Neural progenitor cell (in vitro differentiated cells): Measurements from ENCODE around the gene OLFM1. TPM values are rescaled to one million over a fixed set of nuclear protein-coding genes. Genes with fewer than 3 reads are reported as not detected.

Source experiments
- DNase-seq: peaks from one replicate; pipeline ENCODE4 v3.0.0-alpha.2; 2016; ENCODE audit warnings: low spot score
- H2AFZ ChIP-seq: fragments of 200-600 bp; sonication (generic); replicated peaks from 2 replicates; pipeline ENCODE4 v1.6.1; 2016; ENCODE audit warnings: antibody characterized with exemption
- H3F3A ChIP-seq: fragments of 200-600 bp; sonication (generic); 2 replicates; pipeline ENCODE4 v1.6.1; 2016; ENCODE audit warnings: antibody characterized with exemption, low read depth
- H3K27ac ChIP-seq: fragments of 200-600 bp; sonication (generic); 2 replicates; pipeline ENCODE4 v1.5.1; 2016; ENCODE audit warnings: mild to moderate bottlenecking
- H3K27me3 ChIP-seq: fragments of 200-600 bp; sonication (generic); 2 replicates; pipeline ENCODE4 v1.6.1; 2016; ENCODE audit warnings: mild to moderate bottlenecking, moderate library complexity
- H3K36me3 ChIP-seq: fragments of 200-600 bp; sonication (generic); 2 replicates; pipeline ENCODE4 v1.5.1; 2016
- H3K4me1 ChIP-seq: fragments of 200-600 bp; sonication (generic); 2 replicates; pipeline ENCODE4 v1.6.1; 2016; ENCODE audit warnings: mixed run types
- H3K4me2 ChIP-seq: fragments of 200-600 bp; sonication (generic); 2 replicates; pipeline ENCODE4 v1.6.1; 2016
- H3K4me3 ChIP-seq: fragments of 200-600 bp; sonication (generic); 2 replicates; pipeline ENCODE4 v1.5.1; 2016
- H3K79me2 ChIP-seq: fragments of 200-600 bp; sonication (generic); 2 replicates; pipeline ENCODE4 v1.6.1; 2016; ENCODE audit warnings: low read depth
- H3K9ac ChIP-seq: fragments of 200-600 bp; sonication (generic); 2 replicates; pipeline ENCODE4 v1.6.1; 2016
- H3K9me3 ChIP-seq: fragments of 200-600 bp; sonication (generic); 2 replicates; pipeline ENCODE4 v1.5.1; 2016; ENCODE audit warnings: low read depth
- H4K20me1 ChIP-seq: fragments of 200-600 bp; sonication (generic); 2 replicates; pipeline ENCODE4 v1.6.1; 2016; ENCODE audit warnings: low read depth
- H3K27ac Mint-ChIP-seq: 3 replicates; pipeline ENCODE4 v1.8.0; 2021; ENCODE audit warnings: mixed read lengths
- H3K27me3 Mint-ChIP-seq: 2 replicates; pipeline ENCODE4 v1.8.0; 2022; ENCODE audit warnings: low read depth, mild to moderate bottlenecking, inconsistent platforms, moderate library complexity, mixed read lengths; ENCODE audit not compliant: insufficient read depth
- H3K36me3 Mint-ChIP-seq: 3 replicates; pipeline ENCODE4 v1.8.0; 2021; ENCODE audit warnings: mixed read lengths
- H3K4me1 Mint-ChIP-seq: 3 replicates; pipeline ENCODE4 v1.8.0; 2021; ENCODE audit warnings: mixed read lengths
- H3K4me3 Mint-ChIP-seq: 3 replicates; pipeline ENCODE4 v1.8.0; 2021; ENCODE audit warnings: mild to moderate bottlenecking, moderate library complexity, mixed read lengths
- H3K9me3 Mint-ChIP-seq: 3 replicates; pipeline ENCODE4 v1.8.0; 2020; ENCODE audit warnings: mixed read lengths
- CTCF ChIP-seq: fragments of 200-600 bp; sonication (generic); IDR thresholded peaks from 2 replicates; pipeline ENCODE4 v1.5.1; 2017; ENCODE audit warnings: antibody characterized with exemption, mild to moderate bottlenecking
- EZH2 ChIP-seq: fragments of 200-600 bp; sonication (generic); IDR thresholded peaks from 2 replicates; pipeline ENCODE4 v1.6.1; 2017; ENCODE audit warnings: antibody characterized with exemption, mild to moderate bottlenecking, moderate library complexity
- EZH2phosphoT487 ChIP-seq: fragments of 200-600 bp; sonication (generic); IDR thresholded peaks from 2 replicates; pipeline ENCODE4 v1.6.1; 2017; ENCODE audit warnings: antibody characterized with exemption
- total RNA-seq: library from RNA; depleted of rRNA; stranded (reverse); fragments of >200 nt; gene quantifications from 2 replicates; pipeline ENCODE4 v1.2.3, GENCODE V29; 2015; ENCODE audit warnings: low replicate concordance

OLFM1 gene
- total RNA-seq, 1 donor from 2014 or later: 4.0 TPM

DNA sequence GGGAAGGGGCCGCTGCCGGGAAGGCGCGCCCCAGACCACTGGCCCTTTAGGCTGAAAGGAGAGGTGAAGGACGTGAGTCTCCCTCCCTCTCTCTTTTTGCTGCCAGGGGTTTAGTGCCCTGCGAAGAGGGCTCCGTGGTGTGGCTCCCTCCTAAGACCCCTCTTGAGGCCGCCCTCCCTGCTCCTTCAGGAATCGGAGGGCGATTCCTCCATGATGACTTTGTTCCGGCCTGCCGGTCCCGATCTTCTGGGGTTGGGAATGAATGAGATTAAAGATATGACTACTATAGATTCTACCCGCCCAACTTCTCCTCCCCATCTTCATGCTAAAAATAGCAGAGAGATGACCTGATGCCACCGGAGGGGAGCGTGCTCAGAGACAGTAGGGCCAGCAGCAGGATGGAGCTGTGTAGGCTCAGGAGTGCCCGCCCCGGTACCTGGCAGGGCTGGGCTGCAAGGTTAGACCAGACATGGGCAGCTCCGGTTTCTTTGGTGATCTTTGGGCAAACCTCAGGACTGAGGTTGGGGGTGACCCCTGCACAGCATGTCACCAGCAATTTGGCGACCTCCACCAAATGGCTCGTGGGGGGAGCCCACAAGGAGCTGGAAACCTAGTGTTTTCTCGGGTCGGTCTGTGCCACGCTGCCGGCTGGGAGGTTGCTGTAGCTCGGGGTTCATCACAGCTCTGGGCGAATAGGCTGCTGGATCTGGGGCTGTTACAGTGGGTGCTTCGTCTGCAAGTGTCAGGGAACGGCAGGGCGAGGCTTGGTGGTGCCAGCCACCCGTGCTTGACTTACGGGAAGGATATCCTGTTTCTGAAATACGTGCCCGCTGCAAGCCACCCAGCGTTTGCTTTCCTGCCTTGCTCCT, 1.7 kb downstream of the OLFM1 start:
- H4K20me1 ChIP-seq: peaks cover 74% of the 10 kb centered on the region
- Mint-ChIP-seq H3K4me1 (peaks cover 13% of the 10 kb centered on the region), H3K27me3 (peaks cover 36% of the 10 kb centered on the region), H3K27ac (no peak overlapping the region), H3K36me3 (peaks cover 5% of the 10 kb centered on the region), H3K4me3 (peak overlapping the region; percentile 71), H3K9me3 (no peaks in the 10 kb centered on the region)
- no peaks in the 10 kb centered on the region for H3K36me3 ChIP-seq
- H2AFZ ChIP-seq: no peak overlapping the region
- no peak overlapping the region for H3K27ac ChIP-seq
- peak overlapping the region; percentile 88 for H3K4me2 ChIP-seq
- H3K9me3 ChIP-seq: no peaks in the 10 kb centered on the region
- peaks cover 5% of the 10 kb centered on the region for H3K4me1 ChIP-seq
- TF ChIP-seq EZH2 (peak; percentile 18), EZH2phosphoT487 (peak; percentile 6), CTCF (no peak)
- H3K27me3 ChIP-seq: peaks cover 64% of the 10 kb centered on the region
- H3K4me3 ChIP-seq: peak overlapping the region; percentile 48
- DNase-seq: no peak
- H3K79me2 ChIP-seq: no peaks in the 10 kb centered on the region
- H3K9ac ChIP-seq: no peak overlapping the region
- peaks cover 5% of the 10 kb centered on the region for H3F3A ChIP-seq

GRCh38 chr9:135090081-135090480, 2.6 kb downstream of the OLFM1 start:
- no peak overlapping the region for H3K4me3 ChIP-seq
- no peak for TF ChIP-seq EZH2phosphoT487
- TF ChIP-seq CTCF: no peak
- no peak for TF ChIP-seq EZH2

DNA sequence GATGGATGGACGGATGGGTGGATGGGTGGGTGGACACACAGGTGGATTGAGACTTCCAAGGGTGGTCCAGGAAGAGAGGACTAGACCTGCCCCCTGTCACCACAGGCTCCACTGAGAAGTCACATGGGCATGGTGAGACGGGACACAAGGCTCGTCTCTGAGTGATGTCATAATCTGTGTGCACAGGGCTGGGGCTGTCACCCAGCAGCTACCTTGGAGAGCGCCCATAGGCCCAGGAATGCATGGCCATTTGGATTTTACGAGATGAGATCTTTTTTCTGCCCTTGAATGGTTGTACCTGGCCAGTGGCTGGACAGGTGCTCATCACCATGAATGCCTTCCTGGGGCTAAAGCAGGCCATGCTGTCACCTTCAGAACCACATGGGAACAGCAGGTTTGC, 3.1 kb downstream of the OLFM1 start:
- peaks cover 5% of the 10 kb centered on the region for H3K36me3 Mint-ChIP-seq
- Histone ChIP-seq H3K27me3 (peaks cover 52% of the 10 kb centered on the region), H3K79me2 (no peaks in the 10 kb centered on the region), H4K20me1 (peaks cover 80% of the 10 kb centered on the region), H2AFZ (no peak overlapping the region), H3K36me3 (no peaks in the 10 kb centered on the region), H3K4me1 (peaks cover 5% of the 10 kb centered on the region), H3K9ac (no peak overlapping the region), H3F3A (peaks cover 5% of the 10 kb centered on the region), H3K4me2 (no peak overlapping the region), H3K9me3 (no peaks in the 10 kb centered on the region), H3K4me3 (no peak overlapping the region), H3K27ac (no peak overlapping the region)
- no peak overlapping the region for H3K27ac Mint-ChIP-seq
- peaks cover 14% of the 10 kb centered on the region for H3K4me1 Mint-ChIP-seq
- TF ChIP-seq CTCF: no peak
- TF ChIP-seq EZH2: no peak
- no peak for TF ChIP-seq EZH2phosphoT487
- no peak overlapping the region for H3K4me3 Mint-ChIP-seq
- H3K9me3 Mint-ChIP-seq: no peaks in the 10 kb centered on the region
- H3K27me3 Mint-ChIP-seq: peaks cover 29% of the 10 kb centered on the region
- peak; percentile 70 for DNase-seq

More at GRCh38 chr9:135090081-135090480, 2.6 kb downstream of the OLFM1 start:
- H2AFZ ChIP-seq: no peak overlapping the region
- Mint-ChIP-seq H3K4me3 (no peak overlapping the region), H3K4me1 (peaks cover 13% of the 10 kb centered on the region), H3K27me3 (peaks cover 31% of the 10 kb centered on the region), H3K27ac (no peak overlapping the region), H3K36me3 (peaks cover 5% of the 10 kb centered on the region), H3K9me3 (no peaks in the 10 kb centered on the region)
- no peak overlapping the region for H3K9ac ChIP-seq
- no peaks in the 10 kb centered on the region for H3K36me3 ChIP-seq
- no peak overlapping the region for H3K27ac ChIP-seq
- H3K4me1 ChIP-seq: peaks cover 5% of the 10 kb centered on the region
- peaks cover 82% of the 10 kb centered on the region for H4K20me1 ChIP-seq
- H3K27me3 ChIP-seq: peaks cover 56% of the 10 kb centered on the region
- no peak overlapping the region for H3K4me2 ChIP-seq
- DNase-seq: no peak
- H3K79me2 ChIP-seq: no peaks in the 10 kb centered on the region
- H3F3A ChIP-seq: peaks cover 5% of the 10 kb centered on the region
- no peaks in the 10 kb centered on the region for H3K9me3 ChIP-seq
